PFSK-1 (cell line): ENCODE measurements around the gene ASXL2.

Experiments used
- FOXP2 ChIP-seq: optimal IDR thresholded peaks from 2 replicates; pipeline ENCODE3; 2011; ENCODE audit warnings: borderline replicate concordance, control low read depth, inconsistent platforms; ENCODE audit not compliant: insufficient read depth; ENCODE audit errors: extremely low read length, extremely low read depth
- POLR2AphosphoS5 ChIP-seq: IDR thresholded peaks from 2 replicates; pipeline ENCODE4 v1.6.1; 2012; ENCODE audit warnings: low read depth, mild to moderate bottlenecking, control low read depth, low read length, moderate library complexity
- REST ChIP-seq, 2 experiments: IDR thresholded peaks; 2 replicates each; pipeline versions ENCODE4 v1.6.1 to v1.8.0; 2011 to 2012; ENCODE audit warnings: low read depth in 2 of 2, low read length in 2 of 2, control low read depth in 1 of 2, inconsistent platforms in 1 of 2, mild to moderate bottlenecking in 1 of 2, moderate library complexity in 1 of 2; ENCODE audit not compliant: insufficient read depth in 1 of 2
- SIN3A ChIP-seq: IDR thresholded peaks from 2 replicates; pipeline ENCODE4 v1.6.1; 2012; ENCODE audit warnings: mild to moderate bottlenecking, low read length, moderate library complexity, borderline replicate concordance; ENCODE audit not compliant: insufficient read depth
- TAF1 ChIP-seq: IDR thresholded peaks from 2 replicates; pipeline ENCODE4 v1.6.1; 2012; ENCODE audit warnings: low read length, control low read depth, borderline replicate concordance; ENCODE audit not compliant: insufficient read depth

- TF ChIP-seq SIN3A (no peak), POLR2AphosphoS5 (no peak), REST (IDR thresholded peaks at IDR 0.05; ENCODE audit: insufficient read depth in 1 of 2, low read depth in 2 of 2, low read length in 2 of 2) (no peak), TAF1 (no peak), FOXP2 (no peak)
Observed at GRCh38 chr2:25722224-25722623, 156.1 kb downstream of the ASXL2 start.
